D341Med (cell line): ENCODE measurements around the gene ZNF417.
"Not testable (repeated sequence)": the region's sequence is repeated elsewhere in the genome, so short reads cannot be mapped to it uniquely, and the experiment has no call there.

Experiments used
- DNase-seq: peaks from one replicate; pipeline ENCODE4 v3.0.0; 2012; ENCODE audit warnings: low spot score

The ZNF417 gene

GRCh38 chr19:57916168-57916995, at the start of gene ZNF417:
TSS of gene ZNF417 (minus strand) at chr19:57916592. CDS start at chr19:57916411, 181 bp downstream.
- DNase-seq: peak; percentile 88

DNA sequence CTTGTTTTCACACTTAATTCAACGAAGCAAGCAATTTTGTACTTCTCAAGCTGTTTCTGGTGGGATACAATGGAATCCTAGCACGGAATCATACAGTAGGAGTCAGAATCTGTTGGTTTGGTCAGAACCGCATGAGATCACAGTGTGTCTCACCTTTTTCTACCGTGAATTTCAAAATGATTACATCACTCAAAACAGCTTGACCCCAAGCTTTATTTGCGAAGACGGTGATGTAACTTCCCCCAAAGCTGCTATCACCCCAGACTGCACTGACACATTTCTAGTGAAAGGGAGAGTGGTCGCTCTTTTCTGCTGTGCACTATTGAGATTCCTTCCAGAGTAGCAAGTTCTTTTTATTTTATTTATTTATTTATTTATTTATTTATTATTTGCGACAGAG, 48.4 kb upstream of the ZNF417 start:
- no peak for DNase-seq

- DNase-seq: no peak
Measured at GRCh38 chr19:57961785-57962184, 45.4 kb upstream of the ZNF417 start.

GRCh38 chr19:57954996-57955395, 38.6 kb upstream of the ZNF417 start:
- no peak for DNase-seq

DNA sequence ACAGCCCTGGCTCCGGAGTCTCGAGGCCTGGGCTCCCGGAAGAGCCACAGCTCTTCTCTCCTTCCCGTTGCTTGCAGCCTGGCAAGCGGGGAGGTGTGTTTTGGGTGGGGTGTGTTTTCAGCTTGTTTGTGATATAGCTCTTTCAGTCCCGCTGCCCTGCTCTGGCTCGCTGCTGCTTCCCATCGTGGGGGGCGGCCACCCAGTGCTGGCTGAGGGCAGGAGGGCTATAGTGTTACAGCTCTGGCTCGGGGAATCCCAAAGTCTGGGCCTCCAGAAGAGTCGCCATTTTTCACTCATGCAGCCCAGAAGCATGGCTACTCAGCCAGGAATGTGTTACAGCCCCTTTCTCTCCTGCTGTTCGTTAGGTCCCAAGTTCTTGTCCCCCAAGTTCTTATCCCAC, 33.3 kb upstream of the ZNF417 start:
- no peak for DNase-seq

DNA sequence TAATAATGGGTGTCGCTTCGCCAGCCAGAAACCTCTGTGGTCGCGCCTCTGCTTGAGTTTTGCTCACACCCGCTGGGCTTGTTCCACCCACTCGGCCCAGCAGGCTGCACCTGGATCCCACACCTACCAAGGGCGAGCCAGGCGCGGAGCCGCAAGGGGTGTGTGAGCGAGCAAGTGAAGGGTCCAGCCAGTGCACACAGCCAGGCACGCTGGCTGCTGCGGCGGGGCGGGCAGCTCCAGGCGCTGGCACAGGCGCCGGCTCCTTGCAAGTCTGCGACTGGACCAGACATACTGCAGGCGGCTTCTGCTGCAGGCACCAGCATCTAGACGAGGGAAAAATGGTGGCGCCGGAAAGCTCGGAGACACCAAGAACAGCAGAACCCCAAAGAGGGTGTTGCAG, 32.9 kb upstream of the ZNF417 start:
- DNase-seq: no peak

DNA sequence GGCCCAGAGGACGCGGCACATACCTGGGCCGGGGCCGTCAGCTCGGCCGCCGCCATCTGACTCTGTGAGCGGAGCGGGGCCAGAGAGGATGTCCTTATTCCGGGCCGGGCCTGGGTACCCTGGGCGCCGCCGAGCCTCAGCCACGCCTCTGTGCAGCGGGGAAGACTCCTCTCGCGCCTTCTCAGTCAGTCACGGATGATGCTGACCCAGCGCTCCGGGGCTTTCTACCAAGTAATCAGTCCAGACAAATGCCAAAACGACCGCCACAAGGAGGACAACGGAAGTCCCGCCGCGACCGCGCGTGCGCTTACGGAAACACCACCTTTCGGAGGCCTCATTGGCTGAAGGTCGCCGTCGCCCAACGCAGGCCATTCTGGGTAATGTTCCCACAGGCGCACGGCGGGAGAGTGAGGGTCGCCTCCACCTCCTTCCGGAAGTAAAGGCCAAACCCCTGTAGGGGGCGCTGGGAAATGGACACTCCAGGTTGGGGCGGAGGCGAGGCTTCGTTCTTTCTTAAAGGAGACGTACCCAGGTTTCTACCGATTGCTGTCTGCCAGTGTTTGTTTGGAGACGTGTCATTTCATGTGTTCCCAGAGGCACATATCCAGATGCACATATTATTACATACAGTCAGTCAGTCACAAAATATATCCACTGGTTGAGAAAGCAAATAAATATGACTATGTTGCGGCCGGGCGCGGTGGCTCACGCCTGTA, 31.2 kb upstream of the ZNF417 start, which contains the start of gene ZNF256:
ZNF256 (minus strand) TSS at position 288 of the 716 bp plus-strand sequence; CDS start at position 56, 232 bp downstream.
- DNase-seq: peak; percentile 97

GRCh38 chr19:57947088-57947418, 30.7 kb upstream of the ZNF417 start:
- no peak for DNase-seq

DNA sequence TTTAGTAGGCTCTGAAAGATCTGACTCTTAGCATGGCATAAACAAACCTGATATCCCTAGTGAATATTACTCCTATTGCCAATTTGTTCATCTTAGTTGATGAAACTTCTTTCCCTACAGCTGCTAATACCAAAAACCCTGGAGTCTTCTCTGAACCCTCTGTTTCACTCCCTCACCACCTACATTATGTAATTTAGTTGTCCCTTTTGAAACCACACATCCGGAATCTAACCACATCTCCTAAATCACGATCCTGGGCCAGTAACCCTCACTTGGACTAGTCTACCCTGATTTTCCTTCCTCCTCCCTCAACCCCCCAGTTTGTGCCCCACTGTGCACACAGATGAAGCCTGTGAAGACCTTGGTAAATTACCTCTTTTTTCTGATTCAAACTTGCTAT, 29.9 kb upstream of the ZNF417 start:
- no peak for DNase-seq

DNA sequence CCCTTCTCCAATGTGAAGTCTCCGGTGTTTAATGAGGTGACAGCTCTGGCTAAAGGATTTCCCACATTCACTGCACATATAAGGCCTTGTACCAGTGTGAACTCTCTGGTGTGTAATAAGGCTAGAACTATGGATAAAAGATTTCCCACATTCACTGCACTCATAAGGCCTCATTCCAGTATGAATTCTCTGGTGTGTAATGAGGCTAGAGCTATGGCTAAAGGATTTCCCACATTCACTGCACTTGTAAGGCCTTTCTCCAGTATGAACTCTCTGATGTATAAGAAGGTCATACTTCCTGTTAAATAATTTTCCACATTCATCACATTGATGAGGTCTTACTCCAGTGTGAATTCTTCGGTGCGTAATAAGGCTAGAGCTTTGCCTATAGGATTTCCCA, 25.2 kb upstream of the ZNF417 start:
- no peak for DNase-seq

- DNase-seq: no peak
Measured at GRCh38 chr19:57935731-57936130, 19.3 kb upstream of the ZNF417 start.

DNA sequence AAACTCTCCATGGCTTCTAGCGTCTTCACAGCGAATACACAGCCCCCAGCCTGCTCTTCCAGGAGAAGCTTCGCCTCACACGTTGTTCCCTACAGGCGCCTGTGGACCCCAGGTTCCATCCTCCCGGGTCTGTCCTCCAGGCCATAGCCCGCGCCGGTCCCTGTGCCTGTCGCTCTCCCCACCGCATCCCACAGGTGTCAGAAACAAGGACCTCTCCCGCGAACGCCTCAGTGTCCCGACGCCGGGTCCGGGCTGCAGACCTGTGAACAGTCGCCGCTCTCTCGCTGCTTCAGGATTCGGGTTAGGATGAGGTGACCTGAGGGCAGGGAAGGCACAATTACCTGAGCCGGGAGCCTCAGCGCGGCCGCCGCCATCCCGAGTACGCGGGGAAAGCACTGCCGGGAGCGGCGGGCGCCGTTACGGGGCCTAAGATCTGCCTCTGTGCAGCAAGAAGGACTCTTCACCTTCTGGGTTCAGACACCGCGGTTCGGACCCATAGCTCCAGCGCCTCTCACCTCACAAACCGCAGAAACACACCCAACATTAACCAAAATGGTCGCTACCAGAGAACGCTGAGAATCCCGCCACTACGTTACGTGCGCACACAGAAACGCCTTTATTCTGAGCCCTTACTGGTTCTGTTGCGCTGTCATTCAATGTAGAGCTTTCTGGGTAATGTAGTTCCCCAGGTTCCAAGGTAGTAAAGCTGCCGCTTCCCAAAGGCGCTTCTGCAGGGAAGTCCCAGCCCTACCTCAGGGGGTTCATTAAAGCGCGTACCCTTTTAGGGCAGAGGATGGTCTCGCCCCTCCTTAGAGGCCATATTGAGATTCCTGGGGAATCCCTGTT, 18.7 kb upstream of the ZNF417 start, which contains the start of gene ZNF418:
ZNF418 (minus strand) TSS at position 583 of the 846 bp plus-strand sequence. CDS start 1,580 bp downstream, outside the sequence.
- peak; percentile 68 for DNase-seq

DNA sequence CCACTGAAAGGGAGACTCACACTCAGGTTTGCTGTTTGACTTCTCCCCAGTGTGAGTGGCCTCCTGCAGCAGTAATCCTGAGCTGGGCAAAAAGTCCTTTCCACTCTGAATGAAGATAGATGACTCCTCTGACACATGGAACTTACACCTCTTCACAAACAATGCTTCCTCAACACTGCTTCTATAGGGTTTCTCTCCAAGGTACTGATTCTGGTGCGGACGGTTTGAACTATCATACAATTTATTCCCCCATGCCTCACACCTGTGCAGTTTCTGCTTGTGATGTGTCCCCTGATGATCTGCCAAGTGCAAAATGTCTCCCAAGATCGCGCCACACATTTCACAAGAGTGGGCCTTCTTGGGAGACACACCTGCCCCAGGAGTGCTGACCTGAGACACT, 11.2 kb upstream of the ZNF417 start:
- DNase-seq: no peak

- DNase-seq: no peak
Measured at GRCh38 chr19:57914531-57914930, 1.9 kb downstream of the ZNF417 start.

DNA sequence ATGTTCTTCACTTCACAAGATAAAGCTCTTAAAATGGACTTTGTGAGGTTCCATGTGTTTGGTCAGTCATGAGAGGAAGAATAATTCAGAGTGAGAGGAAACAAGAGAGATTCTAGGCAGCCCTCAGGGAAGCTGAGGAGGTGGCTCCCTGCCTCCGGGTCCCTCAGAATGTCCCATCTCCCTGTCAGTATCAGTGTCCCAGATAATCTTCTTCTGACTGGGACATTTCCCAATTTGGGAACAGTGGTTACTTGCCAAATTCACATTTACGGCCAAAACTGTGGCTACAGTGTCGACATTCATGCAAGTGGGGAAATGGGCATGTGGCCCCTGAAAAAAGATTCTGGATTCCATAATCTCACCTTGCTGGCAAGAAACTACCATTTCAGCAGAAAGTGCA, 9.0 kb downstream of the ZNF417 start:
- DNase-seq: no peak

- DNase-seq: no peak
Measured at GRCh38 chr19:57905258-57905657, 11.1 kb downstream of the ZNF417 start.

- no peak for DNase-seq
Measured at GRCh38 chr19:57903618-57904184, 12.7 kb downstream of the ZNF417 start.

- DNase-seq: no peak
Measured at GRCh38 chr19:57900311-57900710, 16.1 kb downstream of the ZNF417 start.

DNA sequence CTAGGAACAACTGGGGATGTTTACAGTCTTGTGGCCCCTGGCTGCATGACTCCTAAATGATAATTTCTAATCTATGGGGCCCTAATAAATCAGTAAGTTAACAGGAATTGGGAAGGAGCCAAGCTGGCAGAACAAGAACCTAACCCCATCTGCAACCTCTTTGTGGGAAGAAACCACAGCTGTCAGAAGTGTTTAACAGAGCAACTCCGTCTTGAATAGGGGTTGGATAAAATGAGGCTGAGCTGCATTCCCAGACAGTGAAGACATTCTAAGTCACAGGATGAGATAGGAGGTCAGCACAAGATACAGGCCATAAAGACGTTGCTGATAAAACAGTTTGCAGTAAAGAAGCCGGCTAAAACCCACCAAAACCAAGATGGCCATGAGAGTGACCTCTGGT, 25.7 kb downstream of the ZNF417 start:
- not testable (repeated sequence) for DNase-seq

DNA sequence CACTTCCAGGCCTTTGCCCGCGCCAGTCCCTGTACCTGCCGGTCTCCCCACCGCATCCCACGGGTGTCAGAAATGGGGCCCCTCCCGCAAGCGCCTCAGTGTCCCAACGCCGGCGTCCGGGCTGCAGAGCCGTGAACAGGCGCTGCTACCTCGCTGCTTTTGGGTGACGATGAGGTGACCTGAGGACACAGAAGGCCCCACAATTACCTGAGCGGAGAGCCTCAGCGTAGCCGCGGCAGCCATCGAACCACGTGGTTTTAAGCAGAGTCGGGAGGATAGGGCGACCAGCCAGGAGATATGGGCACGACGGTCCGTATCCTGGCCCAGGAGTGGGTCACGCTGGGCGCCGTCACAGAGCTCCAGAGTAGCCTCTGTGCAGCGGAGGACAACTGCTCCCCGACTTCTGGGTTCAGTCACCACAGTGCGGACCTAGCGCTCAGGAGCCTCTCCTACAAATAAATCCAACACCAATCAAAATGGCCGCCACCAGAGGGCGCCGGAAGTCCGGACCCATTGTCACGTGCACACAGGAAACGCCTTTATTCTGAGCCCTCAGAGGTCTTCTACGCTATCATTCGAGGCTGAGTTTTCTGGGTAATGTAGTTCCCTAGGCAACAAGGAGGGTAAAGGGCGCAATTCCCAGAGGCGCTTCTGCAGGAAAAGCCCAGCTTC, 27.7 kb downstream of the ZNF417 start, which contains the start of gene ZNF814:
ZNF814 (minus strand) TSS at position 478 of the 672 bp plus-strand sequence; CDS start at position 243, 235 bp downstream.
- DNase-seq: peak; percentile 83

DNA sequence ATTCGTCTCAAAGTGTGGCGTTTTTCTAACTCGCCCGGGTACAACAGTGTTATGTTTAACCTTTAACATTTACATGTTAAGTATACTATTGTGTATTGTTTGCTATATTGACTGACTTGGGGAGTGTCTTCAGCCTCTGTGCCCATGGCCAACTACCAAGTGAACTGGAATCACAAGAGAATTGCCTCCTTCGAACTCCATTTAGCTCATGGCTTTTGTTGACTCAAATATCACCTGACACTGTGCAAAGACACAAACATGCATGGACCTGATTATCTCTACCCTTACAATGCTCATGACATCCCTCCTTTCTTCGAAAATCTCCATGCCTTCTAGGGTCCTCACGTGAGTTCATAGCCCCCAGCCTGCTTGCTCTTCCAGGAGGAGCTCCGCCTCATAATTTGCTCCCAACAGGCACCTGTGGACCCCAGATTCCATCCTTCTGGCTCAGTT, 28.3 kb downstream of the ZNF417 start:
- DNase-seq: no peak
